ENCODE measurements around the gene IFT20.
"Not testable (repeated sequence)": the region's sequence is repeated elsewhere in the genome, so short reads cannot be mapped to it uniquely, and the experiment has no call there.

IFT20 gene

DNA sequence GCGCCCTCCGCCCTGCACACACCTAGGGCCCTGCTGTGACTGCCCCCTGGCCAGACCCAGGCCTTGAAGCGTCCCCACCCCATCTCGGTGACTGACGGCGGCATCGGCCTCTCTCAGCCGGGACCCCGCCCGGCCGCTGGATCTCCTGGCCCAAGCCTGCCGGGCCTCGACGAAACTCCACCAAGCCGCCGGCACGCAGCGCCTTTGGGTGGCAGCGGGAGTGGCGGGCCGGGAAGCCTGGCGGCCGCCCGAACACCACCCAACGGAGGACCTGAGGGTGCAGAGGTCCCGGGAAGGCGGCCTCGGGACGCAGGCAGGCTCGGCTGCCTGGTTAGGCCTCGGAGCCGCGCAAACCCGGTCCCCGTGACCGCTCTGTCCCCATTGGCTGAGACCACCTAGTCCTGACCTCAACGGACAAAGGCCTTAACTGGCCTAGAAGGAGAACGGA, 28.3 kb downstream of the IFT20 start:
- no peak for DNase-seq

DNA sequence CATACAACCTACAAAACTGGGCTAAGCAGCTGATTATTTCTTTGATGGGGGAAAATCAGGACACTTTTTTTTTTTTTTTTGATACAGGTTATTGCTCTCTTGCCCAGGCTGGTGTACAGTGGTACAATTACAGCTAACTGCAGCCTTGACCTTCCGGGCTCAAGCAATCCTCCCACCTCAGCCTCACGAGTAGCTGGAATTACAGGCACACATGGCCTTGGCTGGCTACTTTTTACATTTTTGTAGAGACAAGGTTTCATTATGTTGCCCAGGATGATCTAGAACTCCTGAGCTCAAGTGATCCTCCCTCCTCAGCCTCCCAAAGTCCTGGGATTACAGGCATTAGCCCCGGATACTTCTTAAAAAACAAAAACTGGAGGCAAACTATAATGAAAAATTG, 36.8 kb downstream of the IFT20 start:
- DNase-seq = no peak

- DNase-seq = no peak
Measured at GRCh38 chr17:28295677-28296578, 39.3 kb downstream of the IFT20 start.

GRCh38 chr17:28293994-28294393, 41.3 kb downstream of the IFT20 start:
- DNase-seq = no peak

DNA sequence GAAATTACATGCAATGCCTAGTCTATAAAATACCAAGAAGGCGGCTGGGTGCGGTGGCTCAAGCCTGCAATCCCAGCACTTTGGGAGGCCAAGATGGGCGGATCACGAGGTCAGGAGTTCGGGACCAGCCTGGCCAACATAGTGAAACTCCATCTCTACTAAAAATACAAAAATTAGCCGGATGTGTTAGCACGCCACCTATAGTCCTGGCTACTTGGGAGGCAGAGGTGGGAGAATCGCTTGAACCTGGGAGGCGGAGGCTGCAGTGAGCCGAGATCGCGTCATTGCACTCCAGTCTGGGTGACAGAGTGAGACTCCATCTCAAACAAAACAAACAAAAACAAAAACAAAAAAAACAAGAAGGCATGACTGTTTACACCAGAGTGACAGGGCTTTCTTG, 42.4 kb downstream of the IFT20 start:
- DNase-seq = not testable (repeated sequence)

GRCh38 chr17:28291780-28292330, 43.4 kb downstream of the IFT20 start:
- DNase-seq = no peak

DNA sequence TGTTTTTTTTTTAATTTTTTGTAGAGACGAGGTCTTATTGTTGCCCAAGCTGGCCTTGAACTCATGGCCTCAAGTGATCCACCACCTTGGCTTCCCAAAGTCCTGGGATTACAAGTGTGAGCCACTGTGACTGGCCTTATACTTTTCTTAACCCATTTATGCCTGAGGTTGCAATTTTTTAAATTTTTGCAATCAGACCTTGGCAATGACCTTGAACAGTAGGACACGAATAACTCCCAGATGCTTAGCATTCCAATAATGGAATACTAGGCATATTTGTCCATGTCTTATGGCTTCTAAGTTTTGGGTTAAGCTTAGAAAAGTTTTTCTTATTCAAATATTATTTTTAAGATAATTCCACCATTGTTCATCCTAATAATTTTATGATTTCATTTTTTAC, 44.6 kb downstream of the IFT20 start:
- no peak for DNase-seq

GRCh38 chr17:28285965-28286364, 49.3 kb downstream of the IFT20 start:
- DNase-seq = no peak

DNA sequence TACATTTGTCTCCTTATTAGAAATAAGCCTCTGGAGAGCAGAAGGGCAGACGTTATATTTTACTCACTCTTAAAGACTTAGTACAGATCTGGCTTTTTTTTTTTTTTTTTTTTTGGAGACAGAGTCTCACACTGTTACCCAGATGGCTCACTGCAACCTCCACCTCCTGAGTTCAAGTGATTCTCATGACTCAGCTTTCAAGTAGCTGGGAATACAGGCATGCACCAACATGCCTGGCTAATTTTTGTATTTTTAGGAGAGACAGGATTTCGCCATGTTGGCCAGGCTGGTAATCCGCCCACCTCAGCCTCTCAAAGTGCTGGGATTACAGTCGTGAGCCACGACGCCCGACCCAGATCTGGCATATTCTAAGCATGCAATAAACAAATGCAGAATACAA, 52.7 kb downstream of the IFT20 start:
- no peak for DNase-seq

DNA sequence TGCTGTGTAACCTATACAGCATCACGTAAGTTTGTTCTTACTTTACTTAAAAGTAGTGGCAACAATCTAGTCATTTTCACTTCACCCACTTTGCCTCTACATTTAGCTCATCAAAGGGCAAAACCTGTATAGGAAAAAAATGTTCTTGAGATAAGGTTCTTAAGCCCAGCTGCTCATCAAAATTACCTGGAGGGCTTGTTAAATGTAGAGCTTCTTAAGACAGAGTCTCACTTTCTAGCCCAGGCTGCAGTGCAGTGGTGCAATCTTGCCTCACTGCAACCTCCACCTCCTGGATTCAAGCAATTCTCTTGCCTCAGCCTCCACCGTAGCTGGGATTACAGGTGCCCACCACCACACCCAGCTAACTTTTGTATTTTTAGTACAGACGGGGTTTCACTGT, 54.4 kb downstream of the IFT20 start:
- no peak for DNase-seq

GRCh38 chr17:28279411-28279810, 55.9 kb downstream of the IFT20 start:
- no peak for DNase-seq

All from activated CD8-positive, alpha-beta memory T cell treated with anti-CD3 and anti-CD28 coated beads, Interleukin-2, amount 50 U/mL, for 4 hours (primary cell).